Measurements from ENCODE around the gene TRIM27.
"Not testable (repeated sequence)": the region's sequence is repeated elsewhere in the genome, so short reads cannot be mapped to it uniquely, and the experiment has no call there.

TRIM27 gene

DNA sequence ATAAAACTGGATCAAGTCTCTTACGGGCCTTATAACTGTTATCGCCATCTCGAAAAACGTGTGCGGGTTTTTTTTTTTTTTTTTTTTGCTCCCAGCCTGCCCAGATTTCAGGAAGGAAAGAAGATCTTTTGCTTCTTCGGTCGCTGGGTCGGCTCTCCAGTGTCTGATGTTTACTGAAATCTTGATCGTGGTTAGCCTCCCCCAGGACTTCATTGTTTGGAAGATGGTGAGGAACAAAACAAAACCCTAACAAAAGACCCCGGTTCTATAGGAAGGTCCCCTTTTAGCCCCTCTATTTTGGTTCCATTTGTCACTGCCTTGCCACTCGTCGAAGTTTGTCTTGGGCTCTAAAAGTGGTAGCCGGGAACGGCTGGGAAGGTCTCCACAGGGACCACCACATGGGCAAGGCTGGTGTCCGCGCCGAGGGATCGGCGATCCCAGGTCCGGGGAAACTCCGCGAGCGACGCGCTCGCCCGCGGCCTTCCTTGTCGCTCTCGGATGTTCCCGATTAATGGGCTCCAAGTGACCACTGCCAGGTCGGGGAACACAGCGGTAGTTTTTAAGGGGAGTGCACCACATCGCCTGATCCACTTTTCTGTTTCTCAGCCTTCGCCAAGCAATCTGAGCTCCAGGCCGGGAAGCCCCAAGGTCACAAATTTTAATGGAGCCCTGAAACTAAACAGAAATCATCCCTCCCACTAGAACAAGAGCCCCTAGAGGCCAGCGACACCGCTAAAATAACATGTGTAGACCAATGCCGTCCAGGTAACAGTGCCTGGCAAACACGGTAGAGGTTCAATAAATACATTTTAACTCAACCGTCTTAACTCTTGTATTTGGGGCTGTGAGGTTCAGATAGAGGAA, 27.0 kb downstream of the TRIM27 start:
- peak in 1 of 2 donors; percentile 18 for DNase-seq (ENCODE audit: low read depth in 1 of 2, low spot score in 1 of 2)

DNA sequence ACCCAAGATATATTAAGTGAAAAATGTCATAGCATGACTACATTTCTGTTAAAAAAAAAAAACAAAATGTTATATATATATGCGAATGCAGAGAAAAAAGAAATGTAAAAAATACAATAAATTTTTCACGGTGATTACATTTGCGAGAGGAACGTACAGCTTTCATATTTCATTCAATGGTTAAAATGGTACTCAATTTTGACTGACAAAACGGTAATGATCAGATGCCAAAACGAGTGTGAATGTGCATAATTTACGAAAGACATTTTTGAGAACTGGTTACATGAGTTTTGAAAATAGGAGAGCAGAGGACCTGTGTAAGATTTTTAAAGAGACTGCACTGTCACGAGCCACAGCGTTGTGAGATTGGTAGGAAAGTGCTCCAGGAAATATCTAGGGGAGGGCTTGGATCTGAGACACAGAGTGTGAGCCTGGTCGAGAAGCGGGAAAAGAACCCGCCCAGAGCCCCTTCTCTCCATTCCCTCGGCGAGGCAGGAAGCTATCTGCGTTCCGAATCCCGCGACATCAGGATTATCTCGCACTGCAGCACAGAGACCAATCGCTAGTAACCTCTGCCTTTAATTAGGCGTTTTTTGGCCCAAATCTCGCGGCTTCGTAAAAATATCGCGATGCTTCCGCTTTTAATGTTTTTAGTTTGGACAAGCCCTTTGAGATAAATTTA, 28.5 kb downstream of the TRIM27 start:
- DNase-seq (ENCODE audit: low read depth in 1 of 2, low spot score in 1 of 2) = peak; percentile 70 to 76

DNA sequence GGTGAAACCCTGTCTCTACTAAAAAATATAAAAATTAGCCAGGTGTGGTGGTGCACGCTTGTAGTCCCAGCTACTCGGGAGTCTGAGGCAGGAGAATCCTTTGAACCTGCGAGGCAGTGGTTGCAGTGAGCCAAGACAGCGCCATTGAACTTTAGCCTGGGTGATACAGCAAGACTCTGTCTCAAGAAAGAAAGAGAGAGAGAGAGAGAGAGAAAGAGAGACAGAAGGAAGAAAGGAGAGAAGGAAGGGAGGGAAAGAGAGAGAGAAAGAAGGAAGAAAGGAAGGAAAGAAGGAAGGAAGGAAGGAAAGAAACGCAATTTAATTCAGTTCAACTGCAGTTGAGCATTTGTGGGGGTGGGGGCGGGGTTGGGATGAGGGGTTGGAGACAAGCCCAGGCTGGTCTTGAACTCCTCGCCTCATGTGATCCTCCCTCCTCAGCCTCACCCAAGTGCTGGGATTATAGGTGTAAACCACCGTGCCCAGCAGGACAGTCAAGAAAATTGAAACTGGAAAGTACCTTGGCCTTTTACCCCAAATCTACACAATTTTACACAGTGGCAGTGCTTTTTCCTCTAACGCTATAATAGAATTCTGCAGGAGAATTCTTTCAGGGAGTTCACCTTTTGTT, 30.5 kb downstream of the TRIM27 start:
- DNase-seq (ENCODE audit: low read depth in 1 of 2, low spot score in 1 of 2) = no peak

DNA sequence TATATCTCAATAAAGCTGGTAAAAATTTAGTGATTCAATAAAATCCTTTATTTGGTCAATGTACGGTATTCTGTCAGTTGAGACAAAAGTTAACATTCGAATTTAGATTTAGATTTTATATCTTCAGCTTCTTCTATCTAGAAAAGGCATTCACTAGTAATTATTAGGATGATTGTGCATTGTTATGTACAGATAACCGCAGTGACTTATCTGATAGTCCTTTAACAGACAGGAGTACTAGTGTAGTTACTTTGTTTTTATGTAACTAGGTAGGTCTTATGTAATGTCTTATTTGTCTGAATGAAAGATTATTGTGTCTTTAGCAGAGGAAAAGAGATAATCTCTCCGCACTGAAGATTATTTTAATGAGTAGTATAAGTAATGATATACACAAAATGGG, 31.3 kb downstream of the TRIM27 start:
- DNase-seq (ENCODE audit: low read depth in 1 of 2, low spot score in 1 of 2) = no peak

DNA sequence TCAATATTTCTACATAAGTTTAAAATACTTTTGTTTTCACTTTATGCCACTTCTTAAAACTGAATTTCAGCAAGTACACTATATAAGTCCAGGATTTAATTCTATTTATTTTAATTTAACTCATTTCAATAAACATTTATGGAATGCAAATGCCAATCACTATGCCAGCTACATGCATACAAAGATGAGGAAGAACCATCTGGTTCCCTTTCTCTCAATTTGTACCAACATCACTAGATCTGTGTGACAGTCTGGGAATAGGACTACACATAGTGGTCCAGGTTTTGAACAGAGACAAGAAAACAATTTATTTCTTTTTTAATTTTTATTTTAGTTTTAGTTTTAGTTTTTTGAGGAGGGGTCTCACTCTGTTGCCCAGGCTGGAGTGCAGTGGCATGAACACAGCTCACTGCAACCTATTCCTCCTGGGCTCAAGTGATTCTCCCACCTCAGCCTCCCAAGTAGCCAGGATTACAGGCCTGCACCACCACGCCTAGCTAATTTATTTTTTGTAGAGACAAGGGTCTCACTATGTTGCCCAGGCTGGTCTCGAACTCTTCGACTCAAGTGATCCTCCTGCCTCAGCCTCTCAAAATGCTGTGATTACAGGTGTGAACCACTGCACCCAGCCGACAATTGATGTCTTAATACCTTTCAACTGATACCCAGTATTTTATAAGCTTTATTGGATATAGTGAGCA, 35.8 kb downstream of the TRIM27 start:
- no peak for DNase-seq (ENCODE audit: low read depth in 1 of 2, low spot score in 1 of 2)

DNA sequence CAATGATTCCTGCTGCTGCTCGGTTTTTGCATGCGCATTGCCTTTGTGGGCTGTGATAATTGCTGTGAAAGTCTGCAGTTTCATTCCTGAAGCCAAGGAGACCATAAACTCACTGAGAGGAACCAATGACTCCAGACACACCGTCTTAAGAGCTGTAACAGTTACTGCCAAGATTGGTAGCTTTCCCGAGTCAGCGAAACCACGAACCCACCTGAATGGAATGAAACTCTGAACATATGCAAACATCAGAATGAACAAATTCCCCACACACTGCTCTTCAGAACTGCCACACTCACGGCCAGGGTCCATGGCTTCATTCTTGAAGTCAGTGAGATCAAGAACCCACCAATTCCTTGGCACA, 37.7 kb downstream of the TRIM27 start:
- no peak for DNase-seq (ENCODE audit: low read depth in 1 of 2, low spot score in 1 of 2)

DNA sequence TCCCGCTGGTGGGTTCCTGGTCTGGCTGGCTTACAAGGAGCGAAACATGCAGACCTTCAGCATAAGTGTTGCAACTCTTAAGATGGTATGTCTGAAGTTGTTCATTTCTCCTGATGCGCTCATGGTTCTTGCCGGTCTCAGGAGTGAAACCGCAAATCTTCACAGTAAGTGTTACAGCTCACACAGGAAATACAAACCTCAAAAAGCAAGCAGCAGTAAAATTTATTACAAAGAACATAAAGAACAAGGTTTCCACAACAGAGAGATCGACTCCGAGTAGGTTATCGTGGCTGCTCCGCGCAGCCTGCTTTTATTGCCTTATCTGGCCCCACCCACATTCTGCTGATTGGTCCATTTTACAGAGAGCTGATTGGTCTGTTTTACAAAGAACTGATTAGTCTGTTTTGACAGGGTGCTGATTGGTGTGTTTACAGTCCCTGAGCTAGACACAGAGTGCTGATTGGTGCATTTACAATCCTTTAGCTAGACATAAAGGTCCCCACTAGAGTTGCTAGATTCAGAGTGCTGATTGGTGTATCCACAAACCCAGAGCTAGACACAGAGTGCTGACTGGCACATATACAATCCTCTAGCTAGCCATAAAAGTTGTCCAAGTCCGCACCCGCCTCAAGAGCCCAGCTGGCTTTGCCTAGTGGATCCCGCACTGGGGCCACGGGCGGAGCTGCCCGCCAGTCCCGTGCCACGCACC, 39.2 kb downstream of the TRIM27 start:
- DNase-seq (ENCODE audit: low read depth in 1 of 2, low spot score in 1 of 2) = peak in 1 of 2 donors; percentile 55

DNA sequence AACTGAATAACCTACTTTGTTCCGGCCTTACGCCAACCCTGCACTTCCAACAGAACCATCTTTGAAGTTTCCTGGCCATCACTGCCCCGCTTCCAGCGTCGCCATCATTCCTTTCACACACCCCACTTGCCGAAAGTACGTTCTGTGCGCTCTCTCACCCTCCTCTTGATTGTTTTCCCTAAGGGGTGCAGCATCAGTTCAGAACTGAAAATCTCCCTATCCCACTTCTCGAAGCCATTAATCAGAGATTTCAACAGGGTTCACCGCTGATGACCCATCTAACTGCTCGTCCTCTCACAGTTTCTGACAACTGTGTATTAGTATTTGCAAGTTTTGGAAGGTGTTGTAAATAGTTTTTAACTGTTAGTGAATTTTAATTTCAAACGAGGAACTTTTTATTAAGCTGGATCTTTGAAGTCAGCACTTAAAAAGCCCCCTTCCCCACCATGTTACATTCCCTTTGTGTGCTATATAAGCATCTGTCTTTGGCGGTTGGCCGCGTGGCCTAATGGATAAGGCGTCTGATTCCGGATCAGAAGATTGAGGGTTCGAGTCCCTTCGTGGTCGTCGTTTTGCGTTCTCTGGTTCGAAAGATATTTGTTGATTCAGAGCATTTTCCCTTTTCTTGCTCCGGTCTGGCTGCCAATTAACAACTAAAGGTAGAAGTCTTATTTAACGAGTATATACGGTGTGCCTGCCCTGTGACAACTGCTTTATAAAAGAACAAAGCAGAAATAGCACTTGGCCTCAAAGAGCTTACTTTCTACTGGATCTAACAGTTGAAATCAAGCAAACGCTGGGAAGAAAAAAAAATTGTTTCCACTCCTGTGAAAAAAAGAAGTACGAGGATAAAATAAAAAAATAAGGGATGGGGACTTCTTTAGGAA, 42.6 kb downstream of the TRIM27 start:
- DNase-seq (ENCODE audit: low read depth in 1 of 2, low spot score in 1 of 2) = peak in 1 of 2 donors; percentile 45

DNA sequence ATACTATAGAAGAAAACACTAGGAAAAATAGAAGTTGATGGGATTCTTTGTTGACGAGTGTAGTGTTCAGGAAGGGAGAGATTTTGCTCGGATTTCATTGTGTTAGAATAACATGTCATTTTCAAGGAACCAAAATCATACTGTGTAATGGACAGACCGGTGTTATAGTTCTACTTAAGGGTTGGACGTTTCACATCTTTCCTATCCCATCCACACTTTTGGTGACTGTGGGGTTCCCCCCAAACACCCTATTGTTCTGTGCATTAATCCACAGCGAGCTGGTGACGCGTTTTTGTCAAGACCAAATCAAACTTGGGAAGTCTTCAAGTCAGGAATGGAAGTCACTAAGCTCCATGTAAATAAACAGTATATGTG, 43.3 kb downstream of the TRIM27 start:
- no peak for DNase-seq (ENCODE audit: low read depth in 1 of 2, low spot score in 1 of 2)

DNA sequence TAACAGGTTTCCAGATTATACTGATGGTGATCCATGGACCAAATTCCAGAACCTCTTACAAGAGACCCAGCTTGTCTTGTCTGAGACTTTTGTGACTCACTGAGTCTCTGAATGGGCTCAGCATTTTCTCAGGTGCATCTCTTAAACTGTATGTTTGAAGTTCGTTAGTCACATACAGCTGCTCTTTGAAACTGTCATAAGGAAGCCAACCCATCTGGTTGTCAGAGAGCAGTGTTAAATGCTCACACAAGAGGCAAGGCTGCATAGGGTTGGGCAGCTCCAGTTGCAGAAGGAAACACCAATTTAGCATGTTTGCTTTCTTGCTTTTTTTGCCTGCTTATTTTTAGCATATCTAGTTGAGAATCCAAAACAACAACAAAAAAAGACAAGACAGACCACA, 47.1 kb downstream of the TRIM27 start:
- DNase-seq (ENCODE audit: low read depth in 1 of 2, low spot score in 1 of 2) = no peak

DNA sequence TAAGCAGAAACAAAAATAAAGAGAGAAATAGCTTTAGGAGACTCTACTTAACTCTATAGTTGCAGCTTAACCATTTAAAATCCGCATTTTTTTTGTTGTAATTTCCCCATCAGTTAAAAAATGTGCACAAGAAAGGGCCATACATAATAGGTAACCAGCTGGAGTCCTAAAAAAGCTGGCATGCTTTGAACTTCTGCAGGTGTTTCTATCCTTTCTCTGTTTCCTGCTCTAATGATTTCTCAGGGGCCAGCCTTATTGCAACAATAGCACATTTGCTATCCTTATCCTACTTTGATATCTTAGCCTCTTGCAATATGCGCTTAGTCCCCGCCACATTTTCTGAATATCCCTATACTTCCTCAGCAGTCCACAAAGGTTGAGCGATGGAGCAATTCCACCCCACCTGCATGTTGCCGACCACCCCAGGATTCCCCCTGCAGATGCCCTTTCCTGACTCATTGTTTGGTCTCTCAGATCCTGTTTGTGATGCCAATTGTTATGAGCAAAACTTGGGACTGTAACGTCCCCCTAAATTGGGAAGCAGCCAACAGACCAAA, 48.5 kb downstream of the TRIM27 start:
- no peak for DNase-seq (ENCODE audit: low read depth in 1 of 2, low spot score in 1 of 2)

DNA sequence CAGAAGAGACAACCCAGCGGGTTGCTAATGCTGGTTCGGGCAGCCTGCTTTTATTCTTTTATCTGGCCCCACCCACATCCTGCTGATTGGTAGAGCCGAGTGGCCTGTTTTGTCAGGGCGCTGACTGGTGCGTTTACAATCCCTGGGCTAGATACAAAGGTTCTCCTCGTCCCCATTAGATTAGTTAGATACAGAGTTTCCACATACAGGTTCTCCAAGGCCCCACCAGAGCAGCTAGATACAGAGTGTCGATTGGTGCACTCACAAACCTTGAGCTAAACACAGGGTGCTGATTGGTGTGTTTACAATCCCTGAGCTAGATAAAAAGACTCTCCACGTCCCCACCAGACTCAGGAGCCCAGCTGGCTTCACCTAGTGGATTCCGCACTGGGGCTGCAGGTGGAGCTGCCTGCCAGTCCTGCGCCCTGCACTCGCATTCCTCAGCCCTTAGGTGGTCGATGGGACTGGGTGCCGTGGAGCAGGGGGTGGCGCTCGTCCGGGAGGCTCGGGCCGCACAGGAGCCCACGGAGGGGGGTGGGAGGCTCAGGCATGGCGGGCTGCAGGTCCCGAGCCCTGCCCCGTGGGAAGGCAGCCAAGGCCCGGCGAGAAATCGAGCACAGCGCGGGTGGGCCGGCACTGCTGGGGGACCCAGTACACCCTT, 51.5 kb downstream of the TRIM27 start:
- not testable (repeated sequence) for DNase-seq (ENCODE audit: low read depth in 1 of 2, low spot score in 1 of 2)

DNA sequence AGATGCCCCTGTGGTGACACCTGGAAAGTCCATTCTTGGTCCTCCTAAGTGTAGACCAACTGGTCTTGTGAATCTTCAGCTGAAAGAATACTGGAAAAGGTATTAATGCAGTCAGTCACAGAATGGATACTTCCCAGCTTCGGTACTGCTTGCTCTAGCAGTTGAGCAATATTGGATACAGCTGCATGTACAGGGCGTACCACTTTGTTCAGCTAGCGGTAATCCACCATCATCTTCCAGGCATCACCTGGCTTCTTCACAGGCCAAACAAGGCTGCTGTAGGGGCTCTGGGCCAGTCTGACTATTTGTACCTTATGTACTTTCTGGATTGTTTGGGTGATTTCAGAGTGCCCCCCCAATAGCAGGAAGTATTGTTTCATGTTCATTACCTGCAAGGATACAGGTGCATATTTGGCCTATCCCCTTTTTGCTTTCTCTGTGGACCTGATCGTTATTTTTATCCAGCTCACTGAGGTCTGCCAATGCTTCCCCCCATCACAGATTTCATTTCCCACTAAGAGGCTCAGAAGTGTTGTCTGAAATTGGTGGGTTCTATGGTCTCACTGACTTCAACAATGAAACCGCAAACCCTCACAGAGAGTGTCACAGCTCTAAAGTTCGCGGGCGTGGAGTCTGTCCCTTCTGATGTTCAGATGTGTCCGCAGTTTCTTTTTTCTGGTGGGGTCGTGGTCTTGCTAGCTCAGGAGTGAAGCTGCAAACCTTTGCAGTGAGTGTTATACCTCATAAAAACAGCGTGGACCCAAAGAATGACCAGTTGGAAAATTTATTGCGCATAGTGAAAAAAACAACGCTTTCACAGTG, 52.2 kb downstream of the TRIM27 start:
- no peak for DNase-seq (ENCODE audit: low read depth in 1 of 2, low spot score in 1 of 2)

DNA sequence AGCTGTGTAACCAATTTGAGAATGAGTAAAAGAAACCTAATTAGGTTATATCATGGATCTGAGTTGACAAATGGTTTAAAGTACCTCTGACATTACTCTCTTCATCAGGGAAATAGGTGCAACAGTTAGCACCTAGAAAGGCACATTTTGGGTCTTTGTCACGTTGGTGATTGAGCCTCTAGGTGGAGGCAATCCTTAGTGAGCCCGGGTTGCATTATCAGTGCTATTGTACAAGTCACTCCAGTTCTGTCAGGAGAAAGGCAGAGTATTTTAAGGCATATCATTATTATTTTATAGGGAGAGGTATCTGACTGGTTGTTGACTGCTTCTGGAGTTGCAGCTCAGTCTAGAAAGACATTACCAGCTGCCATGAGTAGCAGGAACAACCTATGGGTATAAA, 54.9 kb downstream of the TRIM27 start:
- no peak for DNase-seq (ENCODE audit: low read depth in 1 of 2, low spot score in 1 of 2)

DNA sequence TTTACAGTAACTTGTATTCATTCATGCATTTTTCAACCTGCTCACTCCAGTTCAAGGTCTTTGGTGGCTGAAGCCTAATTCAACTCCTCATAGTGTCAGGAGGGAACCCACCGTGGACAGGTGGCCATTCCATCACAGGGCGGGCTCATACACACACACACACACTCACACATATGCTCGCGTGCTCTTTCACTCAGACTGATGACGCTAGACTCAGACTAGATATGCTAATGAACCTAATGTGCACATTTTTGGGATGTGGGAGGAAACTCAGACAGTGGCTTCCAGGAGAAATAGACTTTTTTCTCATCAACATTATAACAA, 56.7 kb downstream of the TRIM27 start:
- DNase-seq (ENCODE audit: low read depth in 1 of 2, low spot score in 1 of 2) = no peak

DNA sequence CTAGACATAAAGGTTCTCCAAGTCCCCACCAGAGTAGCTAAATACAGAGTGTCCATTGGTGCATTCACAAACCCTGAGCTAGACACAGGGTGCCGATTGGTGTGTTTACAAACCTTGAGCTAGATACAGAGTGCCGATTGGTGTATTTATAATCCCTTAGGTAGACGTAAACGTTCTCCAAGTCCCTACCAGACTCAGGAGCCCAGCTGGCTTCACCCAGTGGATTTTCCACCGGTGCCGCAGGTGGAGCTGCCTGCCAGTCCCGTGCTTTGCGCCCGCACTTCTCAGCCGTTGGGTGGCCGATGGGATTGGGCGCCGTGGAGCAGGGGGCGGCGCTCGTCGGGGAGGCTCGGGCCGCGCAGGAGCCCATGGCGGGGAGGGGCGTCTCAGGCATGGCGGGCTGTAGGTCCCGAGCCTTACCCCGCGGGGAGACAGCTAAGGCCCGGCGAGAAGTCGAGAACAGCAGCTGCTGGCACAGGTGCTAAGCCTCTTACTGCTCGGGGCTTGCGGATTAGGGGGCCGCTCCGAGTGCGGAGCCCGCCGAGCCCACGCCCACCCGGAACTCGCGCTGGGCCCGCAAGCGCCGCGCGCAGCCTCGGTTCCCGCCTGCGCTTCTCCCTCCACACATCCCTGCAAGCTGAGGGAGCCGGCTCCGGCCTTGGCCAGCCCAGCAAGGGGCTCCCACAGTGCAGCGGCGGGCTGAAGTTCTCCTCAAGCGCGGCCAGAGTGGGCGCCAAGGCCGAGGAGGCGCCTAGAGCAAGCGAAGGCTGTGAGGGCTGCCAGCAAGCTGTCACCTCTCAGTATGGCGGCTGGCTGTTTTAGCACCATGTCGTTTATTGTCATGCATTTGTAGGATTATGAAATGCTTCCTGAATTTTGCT, 57.3 kb downstream of the TRIM27 start:
- DNase-seq (ENCODE audit: low read depth in 1 of 2, low spot score in 1 of 2) = peak; percentile 58 to 59

DNA sequence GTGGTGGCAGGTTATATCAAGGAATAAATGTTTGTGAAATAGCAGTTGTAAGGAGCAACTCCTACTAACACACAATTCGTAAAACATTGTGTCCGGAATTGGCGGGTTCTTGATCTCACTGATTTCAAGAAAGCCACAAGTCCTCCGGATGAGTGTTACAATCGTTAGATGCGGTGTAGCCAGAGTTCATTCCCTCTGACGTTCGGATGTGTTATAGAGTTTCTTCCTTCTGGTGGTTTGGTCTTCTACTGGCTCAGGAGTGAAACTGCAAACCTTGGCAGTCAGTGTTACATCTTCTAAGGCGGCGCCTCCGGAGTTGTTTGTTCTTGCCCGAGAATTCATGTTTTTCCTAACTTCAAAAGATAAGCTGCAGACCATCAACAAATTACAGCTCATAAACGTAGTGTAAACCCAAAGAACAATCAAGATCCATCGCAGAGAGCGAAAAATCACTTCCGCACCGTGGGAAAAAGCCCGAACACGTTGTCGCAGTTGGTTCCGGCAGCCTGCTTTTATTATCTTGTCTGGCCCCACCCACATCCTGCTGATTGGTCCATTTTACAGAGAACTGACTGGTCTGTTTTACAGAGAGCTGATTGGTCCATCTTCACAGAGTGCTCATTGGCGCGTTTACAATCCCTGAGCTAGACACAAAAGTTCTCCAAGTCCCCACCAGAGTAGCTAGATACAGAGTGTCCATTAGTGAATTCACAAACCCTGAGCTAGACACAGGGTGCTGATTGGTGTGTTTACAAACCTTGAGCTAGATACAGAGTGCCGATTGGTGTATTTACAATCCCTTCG, 58.2 kb downstream of the TRIM27 start:
- DNase-seq (ENCODE audit: low read depth in 1 of 2, low spot score in 1 of 2) = peak in 1 of 2 donors; percentile 20

All from stimulated activated CD4-positive, alpha-beta T cell treated with anti-CD3 and anti-CD28 coated beads, Interleukin-15, amount 100 ng/mL, for 1 hour (primary cell).